Common myeloid progenitor, CD34-positive (primary cell): ENCODE measurements around the gene PHLPP1.

Experiments used
- CTCF ChIA-PET: fragments of 350-600 bp; sonication (Branson Sonifier 250); formaldehyde crosslinking; loops from one replicate; lab custom pipeline; 2021; ENCODE audit warnings: antibody characterized with exemption; lab: Charles Lee
- POLR2A ChIA-PET: fragments of 350-600 bp; sonication (Branson Sonifier 250); formaldehyde crosslinking; loops from one replicate; lab custom pipeline; 2021; ENCODE audit warnings: antibody characterized with exemption; lab: Charles Lee
- DNase-seq, 3 donors: peaks; one replicate each; pipeline versions ENCODE4 v3.0.0 to v3.0.0-alpha.2; 2013
- H3K27ac ChIP-seq, 2 experiments: 1 replicate in 1 of 2; 2 replicates in 1 of 2; pipeline ENCODE4 v1.7.0; 2013; ENCODE audit warnings: inconsistent platforms in 2 of 2, low read length in 2 of 2, mild to moderate bottlenecking in 2 of 2, low read depth in 1 of 2, moderate library complexity in 1 of 2; ENCODE audit not compliant: severe bottlenecking in 2 of 2, insufficient read depth in 1 of 2, poor library complexity in 1 of 2
- H3K27me3 ChIP-seq, 5 experiments: replicated peaks in 2 of 5; 1 replicate in 3 of 5; 2 replicates in 2 of 5; pipeline versions ENCODE4 v1.6.1 to v1.7.0; 2013; ENCODE audit warnings: low read length in 4 of 5, mild to moderate bottlenecking in 2 of 5, moderate library complexity in 2 of 5, inconsistent platforms in 1 of 5; ENCODE audit not compliant: insufficient read depth in 5 of 5, control insufficient read depth in 4 of 5
- H3K36me3 ChIP-seq, 4 experiments: 1 replicate in 2 of 4; 2 replicates in 2 of 4; pipeline versions ENCODE4 v1.6.1 to v1.7.0; 2013; ENCODE audit warnings: low read length in 3 of 4, control low read depth in 1 of 4, mild to moderate bottlenecking in 1 of 4; ENCODE audit not compliant: control insufficient read depth in 4 of 4, insufficient read depth in 4 of 4
- H3K4me1 ChIP-seq, 4 experiments: 1 replicate in 3 of 4; 2 replicates in 1 of 4; pipeline versions ENCODE4 v1.6.1 to v1.7.1; 2013; ENCODE audit warnings: low read length in 3 of 4, mild to moderate bottlenecking in 3 of 4, control low read depth in 1 of 4, inconsistent platforms in 1 of 4, moderate library complexity in 1 of 4; ENCODE audit not compliant: control insufficient read depth in 4 of 4, insufficient read depth in 4 of 4; ENCODE audit errors: control extremely low read depth in 1 of 4
- H3K4me3 ChIP-seq, 7 experiments: 1 replicate in 4 of 7; 2 replicates in 3 of 7; pipeline versions ENCODE4 v1.5.1 to v1.7.0; 2013; ENCODE audit warnings: mild to moderate bottlenecking in 7 of 7, low read length in 6 of 7, moderate library complexity in 6 of 7, inconsistent platforms in 2 of 7, low read depth in 2 of 7, control low read depth in 1 of 7; ENCODE audit not compliant: insufficient read depth in 4 of 7, control insufficient read depth in 1 of 7; ENCODE audit errors: extremely low read depth in 1 of 7
- H3K9me3 ChIP-seq, 5 experiments: 1 replicate in 4 of 5; 2 replicates in 1 of 5; pipeline versions ENCODE4 v1.6.1 to v1.7.1; 2013; ENCODE audit warnings: low read length in 4 of 5, mild to moderate bottlenecking in 2 of 5, inconsistent platforms in 1 of 5, low read depth in 1 of 5, moderate library complexity in 1 of 5; ENCODE audit not compliant: control insufficient read depth in 4 of 5, insufficient read depth in 2 of 5; ENCODE audit errors: control extremely low read depth in 1 of 5
- WGBS: methylation state at CpG from one replicate; pipeline ENCODE4 v1.1.5; 2013; ENCODE audit not compliant: insufficient coverage; 5-methylcytosine and 5-hydroxymethylcytosine counted together

The PHLPP1 gene

DNA sequence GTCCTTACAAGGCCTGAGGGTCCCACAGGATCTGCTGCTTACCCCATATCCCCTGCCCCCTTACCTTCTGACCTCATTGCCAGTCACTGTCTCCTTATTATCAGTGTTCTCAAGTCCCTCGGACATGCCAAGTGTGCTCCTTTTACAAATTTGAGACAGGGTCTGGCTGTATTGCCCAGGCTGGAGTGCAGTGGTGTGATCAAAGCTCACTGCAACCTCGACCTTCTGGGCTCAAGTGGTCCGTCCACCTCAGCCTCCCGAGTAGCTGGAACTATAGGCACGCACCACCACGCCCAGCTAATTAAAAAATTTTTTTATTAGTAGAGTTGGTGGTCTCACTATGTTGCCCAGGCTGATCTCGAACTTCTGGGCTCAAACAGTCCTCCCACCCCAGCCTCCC, 141.0 kb downstream of the PHLPP1 start:
- H3K36me3 ChIP-seq: peaks cover 0 to 4% (median under 1%) of the 10 kb centered on the region in 4 experiments
- no peak overlapping the region for H3K4me3 ChIP-seq
- 100% methylated on average over 4 of the region's 7 CpGs for WGBS
- peaks cover 0 to 17% (median 8%) of the 10 kb centered on the region in 4 experiments for H3K4me1 ChIP-seq
- H3K27me3 ChIP-seq: no peaks in the 10 kb centered on the region
- no peaks in the 10 kb centered on the region for H3K9me3 ChIP-seq
- ChIA-PET CTCF (interaction anchor here (0.7 to 3.0 kb wide), 4 partner anchors 9 to 76 kb away, joined by 3 to 12 read pairs (median 4); no protein-coding TSS in a partner anchor), POLR2A (no interaction called here)
- DNase-seq: no peak
- no peak overlapping the region for H3K27ac ChIP-seq

DNA sequence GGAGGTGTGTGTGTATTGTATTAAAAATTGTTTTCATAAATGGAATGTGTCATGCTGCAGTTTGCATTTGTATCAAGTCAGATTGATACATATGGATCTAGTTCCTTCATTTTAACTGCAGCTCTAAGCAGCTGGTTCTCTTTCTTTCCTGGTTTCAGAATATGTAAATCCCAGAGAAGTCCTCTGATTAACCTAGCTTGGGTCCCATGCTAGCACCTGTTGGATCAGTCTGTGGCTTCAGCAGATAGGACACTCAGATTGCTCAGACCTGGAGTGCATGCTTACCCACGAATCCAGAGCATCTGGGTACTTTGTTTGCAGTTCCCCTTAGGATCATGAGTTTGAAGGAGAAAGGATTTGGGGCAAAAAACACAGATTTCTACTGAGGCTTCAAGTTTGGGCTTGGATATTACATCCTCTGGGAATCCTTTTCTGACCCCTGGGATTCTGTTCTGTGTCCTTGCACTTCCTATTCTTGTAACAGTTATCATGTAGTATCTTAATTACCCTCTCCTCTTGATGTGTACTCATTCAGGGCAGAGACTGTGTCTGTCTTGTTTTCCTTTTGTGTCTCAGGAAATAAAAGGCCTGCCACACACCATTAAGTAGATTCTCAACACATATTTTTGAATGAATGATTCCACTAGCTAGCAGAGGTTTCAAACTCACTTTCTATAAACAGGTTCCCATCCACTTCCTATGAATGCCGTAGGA, 142.1 kb downstream of the PHLPP1 start:
- no peaks in the 10 kb centered on the region for H3K27me3 ChIP-seq
- peaks cover 0 to 28% (median 13%) of the 10 kb centered on the region in 4 experiments for H3K4me1 ChIP-seq
- H3K27ac ChIP-seq: no peak overlapping the region
- DNase-seq: no peak
- POLR2A ChIA-PET: no interaction called here
- CTCF ChIA-PET: interaction anchor here (0.6 to 3.0 kb wide), 4 partner anchors 11 to 74 kb away, joined by 3 to 12 read pairs (median 4); no protein-coding TSS in a partner anchor
- peaks cover 0 to 4% (median under 1%) of the 10 kb centered on the region in 4 experiments for H3K36me3 ChIP-seq
- no peak overlapping the region for H3K4me3 ChIP-seq
- H3K9me3 ChIP-seq: no peaks in the 10 kb centered on the region
- 86% methylated on average over 1 of the region's 2 CpGs for WGBS

DNA sequence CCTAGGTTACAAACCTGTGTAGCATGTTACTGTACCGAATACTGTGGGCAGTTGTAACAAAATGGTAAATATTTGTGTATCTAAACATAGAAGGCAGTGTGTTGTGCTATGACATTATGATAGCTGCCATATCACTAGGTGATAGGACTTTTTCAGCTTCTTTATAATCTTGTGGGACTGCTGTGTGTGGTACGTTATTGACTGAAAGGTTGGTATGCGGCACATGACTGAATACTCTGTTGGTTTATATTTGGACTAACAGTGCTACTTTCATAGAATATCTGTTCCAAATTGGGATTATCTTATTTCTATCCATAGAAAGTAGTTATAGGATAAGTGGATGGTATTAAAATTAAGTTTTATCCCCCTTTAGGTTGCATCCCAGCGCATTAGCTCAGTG, 144.7 kb downstream of the PHLPP1 start:
- Histone ChIP-seq H3K4me1 (peaks cover 0 to 38% (median 15%) of the 10 kb centered on the region in 4 experiments), H3K27ac (no peak overlapping the region), H3K4me3 (no peak overlapping the region), H3K9me3 (no peaks in the 10 kb centered on the region), H3K27me3 (no peaks in the 10 kb centered on the region), H3K36me3 (peaks cover 0 to 4% (median under 1%) of the 10 kb centered on the region in 4 experiments)
- CTCF ChIA-PET: interaction anchor here (0.6 kb wide), 1 partner anchor 551 kb away, joined by 3 read pairs; no protein-coding TSS in a partner anchor
- no peak for DNase-seq
- WGBS: 100% methylated on average over 1 of the region's 4 CpGs
- POLR2A ChIA-PET: no interaction called here

DNA sequence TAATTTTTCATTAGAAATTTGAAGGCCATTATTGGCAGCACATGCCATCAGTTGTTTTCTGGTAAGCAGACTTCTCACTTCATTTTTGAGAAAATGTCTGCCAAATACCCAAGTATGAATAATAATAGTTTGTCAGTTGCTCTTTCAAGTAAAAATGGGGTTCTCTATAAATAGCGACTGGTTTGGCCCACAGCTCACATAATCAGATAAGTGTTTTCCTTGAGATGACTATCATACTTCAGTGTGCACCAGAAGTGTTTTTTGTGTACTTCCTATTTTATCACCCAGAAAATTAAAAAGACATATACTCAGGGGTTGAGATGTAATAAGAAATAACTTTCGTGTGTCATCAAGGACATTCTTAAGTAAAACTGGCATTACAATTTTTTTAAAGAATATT, 147.1 kb downstream of the PHLPP1 start:
- H3K27ac ChIP-seq: no peak overlapping the region
- peaks cover 0 to 33% (median 14%) of the 10 kb centered on the region in 4 experiments for H3K4me1 ChIP-seq
- POLR2A ChIA-PET: interaction anchor here (0.6 kb wide), 1 partner anchor 16 kb away, joined by 3 read pairs; no protein-coding TSS in a partner anchor
- CTCF ChIA-PET: interaction anchor here (0.9 to 1.4 kb wide), 4 partner anchors 11 to 96 kb away, joined by 3 to 5 read pairs (median 3); no protein-coding TSS in a partner anchor
- peak overlapping the region in 1 of 7 experiments; percentile 25 for H3K4me3 ChIP-seq
- no peaks in the 10 kb centered on the region for H3K27me3 ChIP-seq
- peak in 2 of 3 donors; percentile 44 to 64 for DNase-seq
- H3K36me3 ChIP-seq: no peaks in the 10 kb centered on the region
- WGBS: no CpG with 5 or more reads among the region's 2 CpGs
- H3K9me3 ChIP-seq: no peaks in the 10 kb centered on the region

DNA sequence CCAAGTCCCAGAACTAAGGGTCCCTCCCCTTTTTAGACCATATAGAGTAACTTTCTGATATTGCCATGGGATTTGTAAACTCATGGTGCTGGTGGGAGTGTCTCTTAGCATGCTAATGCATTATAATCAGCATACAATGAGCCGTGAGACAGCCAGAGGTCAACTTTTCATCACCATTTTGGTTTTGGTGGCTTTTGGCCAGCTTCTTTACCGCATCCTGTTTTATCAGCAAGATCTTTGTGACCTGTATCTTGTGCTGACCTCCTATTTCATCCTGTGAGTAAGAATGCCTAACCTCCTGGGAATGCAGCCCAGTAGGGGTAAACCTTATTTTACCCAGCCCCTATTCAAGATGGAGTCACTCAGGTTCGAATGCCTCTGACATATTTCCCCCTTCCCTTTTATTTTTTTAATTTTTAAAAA, 148.2 kb downstream of the PHLPP1 start:
- H3K9me3 ChIP-seq: no peaks in the 10 kb centered on the region
- WGBS: 79% methylated on average over 2 of the region's 3 CpGs
- H3K27me3 ChIP-seq: no peaks in the 10 kb centered on the region
- CTCF ChIA-PET: no interaction called here
- H3K27ac ChIP-seq: no peak overlapping the region
- POLR2A ChIA-PET: no interaction called here
- H3K36me3 ChIP-seq: no peaks in the 10 kb centered on the region
- no peak for DNase-seq
- peaks cover 0 to 30% (median 15%) of the 10 kb centered on the region in 4 experiments for H3K4me1 ChIP-seq
- no peak overlapping the region for H3K4me3 ChIP-seq

DNA sequence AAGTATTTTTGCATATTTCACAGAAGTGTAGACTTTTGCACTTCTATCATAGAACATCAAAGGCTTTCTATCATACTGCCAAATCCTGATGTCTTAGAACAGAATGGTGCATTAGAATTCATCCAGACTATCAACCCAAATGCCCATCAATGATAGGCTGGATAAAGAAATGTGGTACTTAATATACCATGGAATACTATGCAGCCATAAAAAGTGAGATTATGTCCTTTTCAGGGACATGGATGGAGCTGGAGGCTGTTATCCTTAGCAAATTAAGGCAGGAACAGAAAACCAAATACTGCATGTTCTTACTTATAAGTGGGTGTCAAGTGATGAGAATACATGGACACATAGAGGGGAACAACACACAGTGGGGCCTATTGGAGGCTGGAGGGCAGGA, 150.2 kb downstream of the PHLPP1 start:
- H3K27me3 ChIP-seq: no peaks in the 10 kb centered on the region
- no peaks in the 10 kb centered on the region for H3K36me3 ChIP-seq
- DNase-seq: no peak
- POLR2A ChIA-PET: no interaction called here
- H3K27ac ChIP-seq: no peak overlapping the region
- H3K9me3 ChIP-seq: no peaks in the 10 kb centered on the region
- CTCF ChIA-PET: interaction anchor here (1.5 kb wide), 1 partner anchor 9 kb away, joined by 4 read pairs; no protein-coding TSS in a partner anchor
- H3K4me3 ChIP-seq: no peak overlapping the region
- peaks cover 0 to 43% (median 21%) of the 10 kb centered on the region in 4 experiments for H3K4me1 ChIP-seq

DNA sequence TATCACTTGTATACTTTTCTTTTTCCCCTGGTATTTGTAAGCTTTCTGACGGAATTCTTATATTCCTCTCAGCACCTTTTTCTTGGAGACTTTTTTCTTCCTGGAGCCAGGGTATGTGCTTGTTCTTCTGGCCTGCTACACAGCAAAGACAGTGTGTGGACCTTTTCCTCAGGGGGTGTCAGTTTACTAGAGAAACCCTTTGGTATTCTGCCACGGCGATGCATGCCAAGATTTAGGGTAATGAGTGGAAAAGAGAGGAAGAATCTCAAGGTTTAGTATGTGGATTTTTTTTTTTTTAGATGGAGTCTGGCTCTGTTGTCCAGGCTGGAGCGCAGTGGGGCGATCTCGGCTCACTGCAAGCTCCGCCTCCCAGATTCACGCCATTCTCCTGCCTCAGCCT, 152.2 kb downstream of the PHLPP1 start:
- H3K27ac ChIP-seq: no peak overlapping the region
- no peak overlapping the region for H3K4me3 ChIP-seq
- no peaks in the 10 kb centered on the region for H3K9me3 ChIP-seq
- peaks cover 0 to 28% (median 10%) of the 10 kb centered on the region in 4 experiments for H3K4me1 ChIP-seq
- no peaks in the 10 kb centered on the region for H3K27me3 ChIP-seq
- CTCF ChIA-PET: interaction anchor here (1.2 to 1.5 kb wide), 3 partner anchors 12 to 152 kb away, joined by 3 read pairs; partner anchors contain the start of gene PHLPP1
- POLR2A ChIA-PET: no interaction called here
- WGBS: 100% methylated on average over 6 of the region's 8 CpGs
- no peaks in the 10 kb centered on the region for H3K36me3 ChIP-seq
- no peak for DNase-seq
